GM12892 (cell line): ENCODE results near the gene PSMB7.

Source experiments
- POLR2A ChIP-seq: IDR thresholded peaks from 2 replicates; pipeline ENCODE4 v1.6.1; 2011; ENCODE audit warnings: low read depth, low read length, control low read depth
- POLR2AphosphoS5 ChIP-seq: IDR thresholded peaks from 2 replicates; pipeline ENCODE4 v1.6.1; 2011; ENCODE audit warnings: low read depth, low read length, control low read depth

GRCh38 chr9:124322618-124323432 is 92.4 kb downstream of the PSMB7 start:
- TF ChIP-seq POLR2A (no peak), POLR2AphosphoS5 (no peak)
